Nasal cavity respiratory epithelium epithelial cell of viscerocranial mucosa (primary cell): ENCODE data around the gene AKT2. TPM values are rescaled to one million over a fixed set of nuclear protein-coding genes. Genes with fewer than 3 reads are reported as not detected.

Experiments
- total RNA-seq: library from RNA; depleted of rRNA; stranded (reverse); fragments of >200 nt; gene quantifications from 2 replicates; pipeline ENCODE4 v1.2.3, GENCODE V29; 2014

AKT2 gene
- total RNA-seq = 58.1 and 79.5 TPM in 2 replicates

GRCh38 chr19:40284501-40285352 is at the start of gene AKT2:
TSS of gene AKT2 (minus strand) at chr19:40285345. CDS start at chr19:40265267, 20,078 bp downstream.

GRCh38 chr19:40217934-40218890 is 66.9 kb downstream of the AKT2 start, which contains the start of gene TTC9B:
TSS of gene TTC9B (minus strand) at chr19:40218384. CDS start at chr19:40218381, 3 bp downstream.

GRCh38 chr19:40190891-40191835 is 94.0 kb downstream of the AKT2 start, which contains the start of gene MAP3K10:
TSS of gene MAP3K10 (plus strand) at chr19:40191426. CDS start at chr19:40192032, 606 bp downstream.

Other genes with a start within 250 kb of the AKT2 start
- gene ZNF780B, start 229.1 kb downstream of the AKT2 start, total RNA-seq = 4.8 and 20.2 TPM in 2 replicates
- gene ZNF780A, start 194.4 kb downstream of the AKT2 start, total RNA-seq = 6.8 and 15.9 TPM in 2 replicates
- 10.6 and 13.6 TPM in 2 replicates for gene MAP3K10, start 93.9 kb downstream of the AKT2 start, total RNA-seq
- gene TTC9B, start 67.0 kb downstream of the AKT2 start, total RNA-seq = under 0.01 TPM in 1 of 2 replicates, not detected in the other
- gene CCNP, start 58.7 kb downstream of the AKT2 start, total RNA-seq = under 0.01 and 0.07 TPM in 2 replicates
- gene C19orf47, start 63.1 kb upstream of the AKT2 start, total RNA-seq = 5.8 and 10.4 TPM in 2 replicates
- gene PLD3, start 63.4 kb upstream of the AKT2 start, total RNA-seq = 196 and 385 TPM in 2 replicates
- gene HIPK4, start 104.8 kb upstream of the AKT2 start, total RNA-seq = under 0.01 and 0.07 TPM in 2 replicates
- gene PRX, start 128.0 kb upstream of the AKT2 start, total RNA-seq = 1.4 and 2.6 TPM in 2 replicates
- gene SERTAD1, start 140.6 kb upstream of the AKT2 start, total RNA-seq = 22.6 and 31.1 TPM in 2 replicates
- 17.7 and 20.8 TPM in 2 replicates for gene SERTAD3, start 159.0 kb upstream of the AKT2 start, total RNA-seq
- 178 and 418 TPM in 2 replicates for gene BLVRB, start 180.4 kb upstream of the AKT2 start, total RNA-seq
- 0.36 and 1.4 TPM in 2 replicates for gene SPTBN4, start 181.7 kb upstream of the AKT2 start, total RNA-seq